Kidney capillary endothelial cell (primary cell): Measurements from ENCODE around the gene DONSON.

ENCODE experiments used
- DNase-seq: peaks from one replicate; pipeline ENCODE4 v3.0.0-alpha.2; 2018; ENCODE audit warnings: low spot score

DONSON gene

GRCh38 chr21:33541756-33542639 is 46.5 kb downstream of the DONSON start, which contains the start of gene GART:
GART (minus strand) TSS chr21:33542117; CDS start chr21:33539315, 2,802 bp downstream.
- peak; percentile 60 for DNase-seq

- no peak for DNase-seq
Measured at GRCh38 chr21:33541105-33541711, 47.3 kb downstream of the DONSON start.

DNA sequence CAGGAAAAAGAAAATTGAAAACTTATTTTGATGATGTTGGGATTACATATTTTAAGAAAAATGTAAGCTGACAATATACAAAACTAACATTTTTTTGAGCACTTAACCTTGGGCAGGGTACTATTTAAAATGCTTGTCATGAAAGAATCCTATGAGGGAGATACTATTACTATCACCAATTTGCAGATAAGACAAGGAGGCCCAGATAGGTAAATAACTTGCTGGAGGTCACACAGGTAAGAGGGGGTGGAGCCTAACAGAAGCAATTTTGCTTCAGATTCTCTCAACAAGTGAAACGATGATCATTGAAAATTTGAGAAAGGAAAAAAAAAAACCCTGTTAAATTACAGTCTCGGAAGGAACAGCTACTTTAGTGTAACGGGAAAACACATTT is 47.8 kb downstream of the DONSON start:
- no peak for DNase-seq

DNA sequence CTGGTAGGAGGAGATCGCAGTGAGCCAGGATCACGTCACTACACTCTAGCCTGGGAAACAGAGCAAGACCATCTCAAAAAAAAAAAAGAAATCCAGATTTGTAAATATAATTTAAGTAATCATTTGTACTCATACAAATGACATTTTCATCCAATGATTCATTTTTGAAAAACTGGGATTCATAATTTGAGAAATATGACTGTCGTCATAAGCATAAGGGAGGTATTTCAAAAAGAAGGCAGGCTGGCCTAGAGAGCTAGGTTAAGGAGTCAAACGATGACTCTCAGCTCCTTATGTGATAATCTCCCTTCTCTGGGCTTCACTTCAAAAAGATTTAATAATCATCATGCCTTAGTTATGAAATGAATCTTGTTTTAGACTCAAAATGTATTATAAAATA is 48.9 kb downstream of the DONSON start:
- DNase-seq, result no peak

DNA sequence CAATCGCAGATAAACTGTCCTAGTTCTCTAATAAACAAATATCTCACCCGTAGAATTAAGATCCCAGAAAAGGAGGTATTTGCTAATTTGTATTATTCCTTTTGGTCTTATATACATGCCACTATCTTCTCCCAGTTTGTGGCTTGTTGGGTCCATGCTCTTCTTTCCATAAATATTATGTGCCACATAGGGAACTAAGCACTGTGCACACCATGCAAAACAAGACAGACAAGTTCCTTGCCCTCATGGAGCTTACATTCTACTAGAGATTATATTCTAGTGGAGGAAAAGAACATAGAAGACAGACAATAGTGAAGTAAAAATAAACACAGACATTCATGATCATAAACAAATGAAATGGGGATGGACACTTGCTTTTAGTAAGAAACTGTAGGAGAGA is 51.3 kb downstream of the DONSON start:
- no peak for DNase-seq

DNA sequence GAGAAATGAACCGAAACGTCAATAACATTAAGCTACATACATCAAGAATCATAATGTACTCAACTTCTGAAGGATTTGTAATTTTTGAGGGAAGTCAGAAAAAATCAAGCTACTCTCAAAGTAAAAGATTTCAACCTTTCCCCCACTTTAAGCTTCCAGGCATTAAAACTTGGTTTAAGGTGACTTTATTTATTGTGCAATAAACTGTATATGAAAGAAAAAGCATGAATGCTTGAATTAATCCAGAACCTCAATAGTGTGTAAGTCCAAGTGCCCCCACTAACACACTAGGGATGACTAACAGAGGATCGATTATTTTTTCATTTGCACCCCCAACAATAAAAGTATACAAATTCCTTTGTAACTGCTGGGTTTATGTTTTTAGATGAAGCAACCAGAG is 57.5 kb downstream of the DONSON start:
- DNase-seq, result no peak
